OCI-LY7 (cell line): ENCODE data around the gene ZNF292. TPM values are rescaled to one million over a fixed set of nuclear protein-coding genes. Genes with fewer than 3 reads are reported as not detected.
"Not testable (repeated sequence)": the region's sequence is repeated elsewhere in the genome, so short reads cannot be mapped to it uniquely, and the experiment has no call there.

Experiments used
- BruUV-seq: library from RNA; stranded (reverse); fragments of 400-500 nt; replicated peaks from 2 replicates; lab custom pipeline; 2021; lab: Mats Ljungman, UMichigan
- CTCF ChIA-PET: fragments of 300-600 bp; sonication (Branson Sonifier 250); formaldehyde crosslinking; loops from one replicate; lab custom pipeline; 2022; ENCODE audit warnings: antibody characterized with exemption; ENCODE audit not compliant: unreplicated experiment; lab: Charles Lee
- POLR2A ChIA-PET: fragments of 300-600 bp; sonication (Branson Sonifier 250); formaldehyde crosslinking; loops from one replicate; lab custom pipeline; 2022; ENCODE audit warnings: antibody characterized with exemption; lab: Charles Lee
- DNase-seq: peaks from one replicate; pipeline ENCODE4 v3.0.0-alpha.2; 2015; ENCODE audit warnings: low spot score
- H2AFZ ChIP-seq: fragments of 200-600 bp; sonication (generic), shearing (Covaris generic); 2 replicates; pipeline ENCODE4 v1.6.1; 2014; ENCODE audit warnings: mild to moderate bottlenecking, antibody characterized with exemption, low read length, moderate library complexity
- H3K27ac ChIP-seq: fragments of 200-600 bp; sonication (generic); 2 replicates; pipeline ENCODE4 v1.5.1; 2014; ENCODE audit warnings: mixed run types, low read depth, mild to moderate bottlenecking, moderate library complexity, low read length, inconsistent platforms; ENCODE audit not compliant: poor library complexity, severe bottlenecking
- H3K36me3 ChIP-seq: fragments of 200-600 bp; sonication (generic); 2 replicates; pipeline ENCODE4 v1.6.1; 2014; ENCODE audit warnings: mild to moderate bottlenecking, antibody characterized with exemption, low read length, moderate library complexity, mixed read lengths; ENCODE audit not compliant: insufficient read depth
- H3K4me1 ChIP-seq: fragments of 200-600 bp; sonication (generic); 2 replicates; pipeline ENCODE4 v1.5.1; 2014; ENCODE audit warnings: mild to moderate bottlenecking, low read length; ENCODE audit not compliant: insufficient read depth, poor library complexity, severe bottlenecking
- H3K4me2 ChIP-seq: fragments of 200-600 bp; sonication (generic); 2 replicates; pipeline ENCODE4 v1.6.1; 2014; ENCODE audit warnings: mild to moderate bottlenecking, low read length
- H3K4me3 ChIP-seq: fragments of 200-600 bp; sonication (generic); 2 replicates; pipeline ENCODE4 v1.5.1; 2014; ENCODE audit warnings: mild to moderate bottlenecking, low read depth, low read length; ENCODE audit not compliant: poor library complexity, severe bottlenecking
- H3K79me2 ChIP-seq: fragments of 200-600 bp; sonication (generic); 2 replicates; pipeline ENCODE4 v1.6.1; 2016; ENCODE audit warnings: low read depth, mild to moderate bottlenecking, low read length, moderate library complexity, mixed read lengths; ENCODE audit not compliant: insufficient read depth
- H3K9me2 ChIP-seq: fragments of 200-600 bp; sonication (generic); 2 replicates; pipeline ENCODE4 v1.6.1; 2016; ENCODE audit warnings: mild to moderate bottlenecking, low read length, mixed read lengths; ENCODE audit not compliant: insufficient read depth
- H3K9me3 ChIP-seq: fragments of 200-600 bp; sonication (generic); 2 replicates; pipeline ENCODE4 v1.6.1; 2014; ENCODE audit warnings: mild to moderate bottlenecking, mixed run types, low read length, mixed read lengths
- H4K20me1 ChIP-seq: fragments of 200-600 bp; sonication (generic); 2 replicates; pipeline ENCODE4 v1.6.1; 2014; ENCODE audit warnings: mild to moderate bottlenecking, antibody characterized with exemption, low read length, moderate library complexity, mixed read lengths; ENCODE audit not compliant: insufficient read depth
- EZH2phosphoT487 ChIP-seq: fragments of 200-600 bp; sonication (generic); IDR thresholded peaks from 2 replicates; pipeline ENCODE4 v1.6.1; 2018; ENCODE audit warnings: low read depth, borderline replicate concordance, mild to moderate bottlenecking, mixed run types, antibody characterized with exemption, low read length, moderate library complexity, mixed read lengths
- intact Hi-C: fragments of 100-400 bp; cut with micrococcal nuclease; formaldehyde crosslinking; loops from one replicate; pipeline ENCODE4 v1.10.0; 2022; ENCODE audit not compliant: unreplicated experiment
- total RNA-seq, 2 experiments: library from RNA; depleted of rRNA in 1 of 2; stranded (reverse); fragments of >200 nt in 1 of 2; shearing (Covaris generic) in 1 of 2; gene quantifications; 2 replicates each; pipeline ENCODE4 v1.2.3, GENCODE V29; 2014 to 2022
- TF ChIP-seq, protein P1 (sequence below): fragments of 200-600 bp; sonication (generic); conservative IDR thresholded peaks from 2 replicates; pipeline ENCODE4 v1.5.1; 2014; ENCODE audit warnings: mild to moderate bottlenecking, antibody characterized with exemption, low read length, moderate library complexity, mixed read lengths

ZNF292 gene
- total RNA-seq, 2 experiments from 2014 or later = 18.7 to 53.7 TPM

GRCh38 chr6:87225937-87226336, 70.6 kb downstream of the ZNF292 start:
- peaks cover 82% of the 10 kb centered on the region for H3K36me3 ChIP-seq
- H2AFZ ChIP-seq = no peak overlapping the region
- ChIA-PET CTCF (no interaction called here), POLR2A (interaction anchor here (1.4 kb wide), 1 partner anchor 14 kb away, joined by 4 read pairs; no protein-coding TSS in a partner anchor)
- no peak overlapping the region for H3K27ac ChIP-seq
- no peaks in the 10 kb centered on the region for H3K9me3 ChIP-seq
- H4K20me1 ChIP-seq = no peaks in the 10 kb centered on the region
- H3K79me2 ChIP-seq = no peaks in the 10 kb centered on the region
- TF ChIP-seq EZH2phosphoT487 = no peak
- TF ChIP-seq, protein P1, sequence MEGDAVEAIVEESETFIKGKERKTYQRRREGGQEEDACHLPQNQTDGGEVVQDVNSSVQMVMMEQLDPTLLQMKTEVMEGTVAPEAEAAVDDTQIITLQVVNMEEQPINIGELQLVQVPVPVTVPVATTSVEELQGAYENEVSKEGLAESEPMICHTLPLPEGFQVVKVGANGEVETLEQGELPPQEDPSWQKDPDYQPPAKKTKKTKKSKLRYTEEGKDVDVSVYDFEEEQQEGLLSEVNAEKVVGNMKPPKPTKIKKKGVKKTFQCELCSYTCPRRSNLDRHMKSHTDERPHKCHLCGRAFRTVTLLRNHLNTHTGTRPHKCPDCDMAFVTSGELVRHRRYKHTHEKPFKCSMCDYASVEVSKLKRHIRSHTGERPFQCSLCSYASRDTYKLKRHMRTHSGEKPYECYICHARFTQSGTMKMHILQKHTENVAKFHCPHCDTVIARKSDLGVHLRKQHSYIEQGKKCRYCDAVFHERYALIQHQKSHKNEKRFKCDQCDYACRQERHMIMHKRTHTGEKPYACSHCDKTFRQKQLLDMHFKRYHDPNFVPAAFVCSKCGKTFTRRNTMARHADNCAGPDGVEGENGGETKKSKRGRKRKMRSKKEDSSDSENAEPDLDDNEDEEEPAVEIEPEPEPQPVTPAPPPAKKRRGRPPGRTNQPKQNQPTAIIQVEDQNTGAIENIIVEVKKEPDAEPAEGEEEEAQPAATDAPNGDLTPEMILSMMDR = no peak
- no TSS peak for BruUV-seq
- H3K4me2 ChIP-seq = no peak overlapping the region
- DNase-seq = no peak
- no peaks in the 10 kb centered on the region for H3K4me1 ChIP-seq
- intact Hi-C loops = no loop called here
- H3K4me3 ChIP-seq = no peak overlapping the region
- H3K9me2 ChIP-seq = no peaks in the 10 kb centered on the region

DNA sequence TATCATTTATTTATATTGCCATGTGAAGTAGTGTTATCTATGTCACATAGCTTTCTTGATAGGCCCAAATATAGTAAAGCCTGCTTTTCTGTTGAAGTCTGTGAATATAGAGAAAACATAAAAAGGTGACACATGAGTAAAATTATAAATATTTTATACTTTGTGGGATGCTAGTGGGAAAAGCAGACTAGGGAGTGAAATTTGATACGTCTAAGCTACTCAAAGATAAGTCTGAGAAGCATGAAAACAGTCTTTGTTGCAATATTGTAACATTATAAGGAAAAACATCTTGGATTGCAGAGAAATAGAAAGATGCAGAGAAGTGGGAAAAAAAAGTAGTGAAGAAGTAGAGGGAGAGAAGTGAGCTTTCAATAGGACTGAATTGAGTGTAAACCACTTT, 75.4 kb downstream of the ZNF292 start:
- no peaks in the 10 kb centered on the region for H3K9me2 ChIP-seq
- CTCF ChIA-PET = no interaction called here
- intact Hi-C loops = no loop called here
- no peak for DNase-seq
- H3K4me3 ChIP-seq = no peak overlapping the region
- POLR2A ChIA-PET = interaction anchor here (0.5 to 0.7 kb wide), 2 partner anchors 12 to 1512 kb away, joined by 3 to 4 read pairs; no protein-coding TSS in a partner anchor
- H3K9me3 ChIP-seq = no peaks in the 10 kb centered on the region
- peaks cover 64% of the 10 kb centered on the region for H3K36me3 ChIP-seq
- H4K20me1 ChIP-seq = no peaks in the 10 kb centered on the region
- H2AFZ ChIP-seq = no peak overlapping the region
- TF ChIP-seq, protein P1 = no peak
- TF ChIP-seq EZH2phosphoT487 = no peak
- no peak overlapping the region for H3K27ac ChIP-seq
- H3K4me2 ChIP-seq = no peak overlapping the region
- H3K79me2 ChIP-seq = no peaks in the 10 kb centered on the region
- no TSS peak for BruUV-seq
- no peaks in the 10 kb centered on the region for H3K4me1 ChIP-seq

DNA sequence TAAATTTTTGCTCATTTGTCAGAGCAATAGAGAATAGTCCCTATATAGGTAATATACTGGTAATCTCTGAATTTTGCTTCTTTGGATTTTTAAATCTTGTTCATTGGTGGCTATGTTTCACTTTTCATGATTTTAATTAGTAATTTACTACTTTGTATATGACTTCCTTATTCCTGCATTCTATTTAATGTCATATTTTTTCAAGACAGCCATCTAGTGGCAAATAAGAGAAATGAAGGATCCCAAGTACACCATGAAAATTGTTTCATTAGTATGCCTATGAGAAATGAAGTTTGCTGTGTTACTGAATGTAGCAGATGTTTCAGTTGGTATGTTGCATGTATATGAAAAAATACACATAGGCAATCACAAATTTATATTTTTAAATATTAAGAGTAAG, 82.4 kb downstream of the ZNF292 start:
- Histone ChIP-seq H3K79me2 (no peaks in the 10 kb centered on the region), H3K9me2 (no peaks in the 10 kb centered on the region), H2AFZ (no peak overlapping the region), H3K4me1 (no peaks in the 10 kb centered on the region), H3K27ac (no peak overlapping the region), H3K4me3 (no peak overlapping the region), H3K9me3 (peaks cover 5% of the 10 kb centered on the region; the same call in 1 of the 2 replicates), H4K20me1 (no peaks in the 10 kb centered on the region), H3K36me3 (peaks cover 69% of the 10 kb centered on the region), H3K4me2 (no peak overlapping the region)
- intact Hi-C loops = loop anchor here (5.0 kb wide), 1 partner anchor 101 kb away; no protein-coding TSS in a partner anchor
- TF ChIP-seq, protein P1 = peak; percentile 85
- no peak for TF ChIP-seq EZH2phosphoT487
- CTCF ChIA-PET = no interaction called here
- POLR2A ChIA-PET = interaction anchor here (0.6 to 1.1 kb wide), 2 partner anchors 22 to 44 kb away, joined by 3 to 7 read pairs; no protein-coding TSS in a partner anchor
- peak; percentile 27 for DNase-seq
- no TSS peak for BruUV-seq

- H3K4me2 ChIP-seq, BruUV-seq, H3K9me3 ChIP-seq, H3K79me2 ChIP-seq, H3K4me1 ChIP-seq, H3K9me2 ChIP-seq, H2AFZ ChIP-seq, H3K4me3 ChIP-seq, H4K20me1 ChIP-seq, DNase-seq, POLR2A ChIA-PET, H3K27ac ChIP-seq, CTCF ChIA-PET: not testable (repeated sequence)
- H3K36me3 ChIP-seq = peaks cover 75% of the 10 kb centered on the region
- intact Hi-C loops = loop anchor here (5.0 kb wide), 1 partner anchor 102 kb away; no protein-coding TSS in a partner anchor
These were observed 83.8 kb downstream of the ZNF292 start for GRCh38 chr6:87239098-87239635.
